SK-N-SH (cell line): ENCODE results near the gene TMTC4. TPM values are rescaled to one million over a fixed set of nuclear protein-coding genes. Genes with fewer than 3 reads are reported as not detected.

ENCODE experiments used
- CTCF ChIA-PET: fragments of 300-600, 350-600 bp; formaldehyde crosslinking; extraction: SDS; loops from one replicate; lab custom pipeline; 2021; lab: Yijun Ruan, JAX
- POLR2A ChIA-PET: fragments of 350-600 bp; sonication (Branson Sonifier 250); formaldehyde crosslinking; extraction: SDS; loops from one replicate; lab custom pipeline; 2020; ENCODE audit warnings: antibody characterized with exemption, inconsistent platforms; lab: Yijun Ruan, JAX
- DNase-seq: peaks from one replicate; pipeline ENCODE4 v3.0.0; 2012
- H2AFZ ChIP-seq: fragments of 200-600 bp; sonication (generic); 2 replicates; pipeline ENCODE4 v1.8.1; 2016; ENCODE audit warnings: antibody characterized with exemption, mild to moderate bottlenecking, low read depth
- H3F3A ChIP-seq: fragments of 200-600 bp; sonication (generic); replicated peaks from 2 replicates; pipeline ENCODE3; 2016; ENCODE audit warnings: antibody characterized with exemption, mild to moderate bottlenecking; ENCODE audit not compliant: insufficient read depth
- H3K27ac ChIP-seq, 2 experiments: fragments of 200-500 bp in 1 of 2; fragments of 200-600 bp in 1 of 2; sonication (Bioruptor generic) in 1 of 2; sonication (generic), shearing (Covaris generic) in 1 of 2; 2 replicates each; pipeline versions ENCODE4 v1.5.1 to v1.6.1; 2014 to 2016; ENCODE audit warnings: low read depth in 2 of 2, inconsistent platforms in 1 of 2, low read length in 1 of 2, mild to moderate bottlenecking in 1 of 2, mixed read lengths in 1 of 2
- H3K27me3 ChIP-seq: fragments of 200-600 bp; sonication (generic), shearing (Covaris generic); 2 replicates; pipeline ENCODE4 v1.6.1; 2016; ENCODE audit warnings: mixed run types; ENCODE audit not compliant: insufficient read depth
- H3K36me3 ChIP-seq, 2 experiments: fragments of 200-500 bp in 1 of 2; fragments of 200-600 bp in 1 of 2; sonication (Bioruptor generic) in 1 of 2; sonication (generic) in 1 of 2; replicated peaks in 1 of 2; 2 replicates each; pipeline versions ENCODE3 to v1.5.1; 2014 to 2016; ENCODE audit warnings: low read length in 1 of 2, mild to moderate bottlenecking in 1 of 2; ENCODE audit not compliant: insufficient read depth in 2 of 2, control insufficient read depth in 1 of 2
- H3K4me1 ChIP-seq, 2 experiments: fragments of 200-500 bp in 1 of 2; fragments of 200-600 bp in 1 of 2; sonication (Bioruptor generic) in 1 of 2; sonication (generic), shearing (Covaris generic) in 1 of 2; 2 replicates each; pipeline versions ENCODE4 v1.5.1 to v1.6.1; 2014 to 2016; ENCODE audit warnings: low read depth in 1 of 2, low read length in 1 of 2, mixed run types in 1 of 2; ENCODE audit not compliant: insufficient read depth in 2 of 2, control insufficient read depth in 1 of 2
- H3K4me2 ChIP-seq: fragments of 200-600 bp; sonication (generic), shearing (Covaris generic); 2 replicates; pipeline ENCODE4 v1.6.1; 2017; ENCODE audit warnings: mixed run types
- H3K4me3 ChIP-seq, 2 experiments: fragments of 200-500 bp in 1 of 2; fragments of 200-600 bp in 1 of 2; sonication (Bioruptor generic) in 1 of 2; sonication (generic), shearing (Covaris generic) in 1 of 2; 2 replicates each; pipeline versions ENCODE4 v1.5.1 to v1.8.1; 2014 to 2016; ENCODE audit warnings: low read depth in 2 of 2, inconsistent platforms in 1 of 2, low read length in 1 of 2, mild to moderate bottlenecking in 1 of 2, mixed read lengths in 1 of 2, moderate library complexity in 1 of 2
- H3K79me2 ChIP-seq: fragments of 200-600 bp; sonication (generic); 2 replicates; pipeline ENCODE4 v1.8.1; 2017; ENCODE audit warnings: mild to moderate bottlenecking; ENCODE audit not compliant: insufficient read depth
- H3K9ac ChIP-seq: fragments of 200-600 bp; sonication (generic); 2 replicates; pipeline ENCODE4 v1.6.1; 2017; ENCODE audit warnings: mixed run types
- H3K9me2 ChIP-seq: fragments of 200-600 bp; sonication (generic); 2 replicates; pipeline ENCODE4 v1.6.1; 2017; ENCODE audit warnings: mixed run types
- H3K9me3 ChIP-seq: fragments of 200-600 bp; sonication (generic); 2 replicates; pipeline ENCODE4 v1.6.1; 2017; ENCODE audit warnings: mixed run types, mild to moderate bottlenecking, moderate library complexity
- H4K20me1 ChIP-seq: fragments of 200-600 bp; sonication (generic); 2 replicates; pipeline ENCODE4 v1.6.1; 2017; ENCODE audit warnings: mild to moderate bottlenecking, mixed run types; ENCODE audit not compliant: insufficient read depth
- CHD2 ChIP-seq: fragments of 150-350 bp; IDR thresholded peaks from 2 replicates; pipeline ENCODE4 v1.6.1; 2018; ENCODE audit warnings: low read length; ENCODE audit not compliant: partially characterized antibody
- FOSL2 ChIP-seq: IDR thresholded peaks from 2 replicates; pipeline ENCODE4 v1.4.0; 2012; ENCODE audit warnings: low read depth, mild to moderate bottlenecking, moderate library complexity, borderline replicate concordance
- FOXJ3 ChIP-seq: sonication (generic); formaldehyde crosslinking; IDR thresholded peaks from 2 replicates; pipeline ENCODE4 v1.5.1; 2020; ENCODE audit warnings: mild to moderate bottlenecking, missing genetic modification reagents
- GABPA ChIP-seq: IDR thresholded peaks from 2 replicates; pipeline ENCODE4 v1.4.0; 2012; ENCODE audit warnings: low read depth, mild to moderate bottlenecking
- GATA2 ChIP-seq: sonication (generic); formaldehyde crosslinking; IDR thresholded peaks from 2 replicates; pipeline ENCODE4 v1.5.0; 2020; ENCODE audit warnings: mild to moderate bottlenecking, missing genetic modification reagents
- MXI1 ChIP-seq: IDR thresholded peaks from 2 replicates; pipeline ENCODE4 v1.6.1; 2012; ENCODE audit warnings: mild to moderate bottlenecking, low read depth, low read length, improper control_type of control experiment
- NRF1 ChIP-seq: IDR thresholded peaks from 2 replicates; pipeline ENCODE4 v1.6.1; 2012; ENCODE audit warnings: low read depth, mild to moderate bottlenecking, low read length
- POLR2AphosphoS5 ChIP-seq: IDR thresholded peaks from 2 replicates; pipeline ENCODE4 v1.6.1; 2012; ENCODE audit warnings: low read depth, low read length
- RAD21 ChIP-seq: IDR thresholded peaks from 2 replicates; pipeline ENCODE4 v1.6.1; 2012; ENCODE audit warnings: mild to moderate bottlenecking, low read length
- RFX5 ChIP-seq: IDR thresholded peaks from 2 replicates; pipeline ENCODE4 v1.6.1; 2012; ENCODE audit warnings: mild to moderate bottlenecking, improper control_type of control experiment, low read length
- SMC3 ChIP-seq: IDR thresholded peaks from 2 replicates; pipeline ENCODE4 v1.6.1; 2012; ENCODE audit warnings: low read depth, low read length, improper control_type of control experiment
- TAF1 ChIP-seq: IDR thresholded peaks from 2 replicates; pipeline ENCODE4 v1.6.1; 2012; ENCODE audit warnings: low read depth, mild to moderate bottlenecking, low read length, moderate library complexity, borderline replicate concordance
- TEAD4 ChIP-seq: IDR thresholded peaks from 2 replicates; pipeline ENCODE4 v1.4.0; 2012; ENCODE audit warnings: mild to moderate bottlenecking, borderline replicate concordance; ENCODE audit not compliant: insufficient read depth
- WGBS: methylation state at CpG from one replicate; pipeline ENCODE4 v1.1.6; 2017; ENCODE audit warnings: low lambda C conversion rate; 5-methylcytosine and 5-hydroxymethylcytosine counted together
- polyA plus RNA-seq, 3 experiments: library from polyadenylated mRNA; depleted of rRNA; stranded (reverse); fragments of >200 nt; gene quantifications; 2 replicates each; pipeline ENCODE4 v1.2.3, GENCODE V29; 2012
- TF ChIP-seq, protein P1 (sequence below): fragments of 200-600 bp; sonication (generic); IDR thresholded peaks from 2 replicates; pipeline ENCODE4 v1.6.1; 2017; ENCODE audit warnings: antibody characterized with exemption, mild to moderate bottlenecking, moderate library complexity
- TF ChIP-seq, protein P2 (sequence below): IDR thresholded peaks from 2 replicates; pipeline ENCODE4 v1.4.0; 2012; ENCODE audit warnings: low read depth
- TF ChIP-seq, protein P3 (sequence below): IDR thresholded peaks from 2 replicates; pipeline ENCODE4; 2012
- TF ChIP-seq, protein P4 (sequence below): fragments of 150-350 bp; IDR thresholded peaks from 2 replicates; pipeline ENCODE4 v1.6.1; 2017; ENCODE audit warnings: antibody characterized with exemption, low read length, low read depth, borderline replicate concordance

The TMTC4 gene
- polyA plus RNA-seq, 1 of the 3 experiments (the other 2 are of a cell fraction): 22.3 TPM

DNA sequence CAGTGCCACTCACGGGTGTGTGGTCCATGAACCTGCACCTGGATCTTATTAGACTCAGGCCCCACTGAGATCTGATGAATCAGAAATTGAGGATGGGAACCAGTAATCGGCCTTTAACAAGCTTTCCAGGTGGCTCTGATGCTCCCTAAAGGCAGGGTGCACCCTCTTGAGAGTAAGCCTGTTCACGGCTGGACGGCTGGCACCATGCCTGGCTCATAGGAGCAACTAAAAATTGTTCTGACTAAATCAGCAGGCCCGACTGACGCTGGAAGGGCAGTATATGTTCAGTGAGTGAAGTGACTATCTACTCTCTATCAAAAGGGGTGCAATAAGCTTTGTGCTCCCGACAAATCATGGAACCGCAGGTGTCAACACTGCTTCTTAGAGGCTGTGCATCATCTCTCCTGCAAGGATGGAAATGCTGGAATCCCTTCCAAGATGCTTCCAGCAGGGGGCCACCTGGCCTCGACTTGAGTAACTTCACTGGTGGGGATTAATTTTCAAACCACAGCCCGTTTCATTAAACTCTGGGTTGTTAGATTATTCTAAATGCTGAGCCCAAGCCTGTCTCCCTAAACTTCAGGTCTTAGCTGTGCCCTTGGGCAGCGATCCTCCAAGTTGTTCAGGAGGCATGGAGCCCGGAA lies 28.4 kb downstream of the TMTC4 start:
- Histone ChIP-seq H3K4me1 (peaks cover 0 to 9% of the 10 kb centered on the region in 2 experiments; a peak in 1 of 4 replicates), H3K27me3 (no peaks in the 10 kb centered on the region), H3K27ac (no peak overlapping the region; a peak in 1 of 4 replicates), H3K9ac (no peak overlapping the region), H3K9me2 (no peaks in the 10 kb centered on the region), H3K4me2 (no peak overlapping the region), H3K9me3 (no peaks in the 10 kb centered on the region), H3K79me2 (no peaks in the 10 kb centered on the region), H3F3A (no peaks in the 10 kb centered on the region), H3K36me3 (peaks cover 0 to 26% of the 10 kb centered on the region in 2 experiments), H2AFZ (no peak overlapping the region), H4K20me1 (no peaks in the 10 kb centered on the region), H3K4me3 (no peak overlapping the region)
- ChIA-PET CTCF (interaction anchor here (1.0 to 1.4 kb wide), 7 partner anchors 8 to 1269 kb away, joined by 3 to 6 read pairs (median 4); no protein-coding TSS in a partner anchor), POLR2A (no interaction called here)
- TF ChIP-seq CHD2: no peak
- no peak for TF ChIP-seq MXI1
- TF ChIP-seq, protein P1, sequence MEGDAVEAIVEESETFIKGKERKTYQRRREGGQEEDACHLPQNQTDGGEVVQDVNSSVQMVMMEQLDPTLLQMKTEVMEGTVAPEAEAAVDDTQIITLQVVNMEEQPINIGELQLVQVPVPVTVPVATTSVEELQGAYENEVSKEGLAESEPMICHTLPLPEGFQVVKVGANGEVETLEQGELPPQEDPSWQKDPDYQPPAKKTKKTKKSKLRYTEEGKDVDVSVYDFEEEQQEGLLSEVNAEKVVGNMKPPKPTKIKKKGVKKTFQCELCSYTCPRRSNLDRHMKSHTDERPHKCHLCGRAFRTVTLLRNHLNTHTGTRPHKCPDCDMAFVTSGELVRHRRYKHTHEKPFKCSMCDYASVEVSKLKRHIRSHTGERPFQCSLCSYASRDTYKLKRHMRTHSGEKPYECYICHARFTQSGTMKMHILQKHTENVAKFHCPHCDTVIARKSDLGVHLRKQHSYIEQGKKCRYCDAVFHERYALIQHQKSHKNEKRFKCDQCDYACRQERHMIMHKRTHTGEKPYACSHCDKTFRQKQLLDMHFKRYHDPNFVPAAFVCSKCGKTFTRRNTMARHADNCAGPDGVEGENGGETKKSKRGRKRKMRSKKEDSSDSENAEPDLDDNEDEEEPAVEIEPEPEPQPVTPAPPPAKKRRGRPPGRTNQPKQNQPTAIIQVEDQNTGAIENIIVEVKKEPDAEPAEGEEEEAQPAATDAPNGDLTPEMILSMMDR: peak; percentile 56
- TF ChIP-seq RAD21: peak; percentile 52; the same call in 1 of the 2 replicates
- TF ChIP-seq, protein P2, sequence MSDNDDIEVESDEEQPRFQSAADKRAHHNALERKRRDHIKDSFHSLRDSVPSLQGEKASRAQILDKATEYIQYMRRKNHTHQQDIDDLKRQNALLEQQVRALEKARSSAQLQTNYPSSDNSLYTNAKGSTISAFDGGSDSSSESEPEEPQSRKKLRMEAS: no peak
- TF ChIP-seq SMC3: peak; percentile 31; the same call in 1 of the 2 replicates
- no peak for TF ChIP-seq NRF1
- TF ChIP-seq TEAD4: no peak
- TF ChIP-seq, protein P3, sequence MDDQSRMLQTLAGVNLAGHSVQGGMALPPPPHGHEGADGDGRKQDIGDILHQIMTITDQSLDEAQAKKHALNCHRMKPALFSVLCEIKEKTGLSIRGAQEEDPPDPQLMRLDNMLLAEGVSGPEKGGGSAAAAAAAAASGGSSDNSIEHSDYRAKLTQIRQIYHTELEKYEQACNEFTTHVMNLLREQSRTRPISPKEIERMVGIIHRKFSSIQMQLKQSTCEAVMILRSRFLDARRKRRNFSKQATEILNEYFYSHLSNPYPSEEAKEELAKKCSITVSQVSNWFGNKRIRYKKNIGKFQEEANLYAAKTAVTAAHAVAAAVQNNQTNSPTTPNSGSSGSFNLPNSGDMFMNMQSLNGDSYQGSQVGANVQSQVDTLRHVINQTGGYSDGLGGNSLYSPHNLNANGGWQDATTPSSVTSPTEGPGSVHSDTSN: no peak
- TF ChIP-seq GABPA: no peak
- no peak for TF ChIP-seq TAF1
- TF ChIP-seq RFX5: no peak
- peak; percentile 40 for DNase-seq
- WGBS: 71% methylated on average over 8 of the region's 12 CpGs

DNA sequence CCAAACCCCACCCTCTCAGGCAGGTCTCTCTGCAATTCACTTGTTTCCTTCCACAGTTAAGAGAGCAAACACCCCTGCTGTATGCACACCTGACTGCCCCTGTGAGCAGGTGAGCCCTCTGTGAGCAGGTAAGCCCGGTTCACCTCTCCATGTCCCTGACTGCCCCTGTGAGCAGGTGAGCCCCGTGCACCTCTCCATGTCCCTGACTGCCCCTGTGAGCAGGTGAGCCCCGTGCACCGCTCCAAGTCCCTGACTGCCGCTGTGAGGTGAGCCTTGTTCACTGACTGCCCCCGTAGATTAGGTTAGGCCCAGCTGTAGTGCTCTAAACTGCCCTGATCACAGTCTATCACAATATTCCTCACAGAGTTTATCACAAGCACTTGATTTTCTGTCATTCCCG lies 29.2 kb downstream of the TMTC4 start:
- Histone ChIP-seq H3K79me2 (no peaks in the 10 kb centered on the region), H3K27me3 (no peaks in the 10 kb centered on the region), H3K27ac (no peak overlapping the region), H3K36me3 (peaks cover 8 to 27% of the 10 kb centered on the region in 2 experiments), H3K9me3 (no peaks in the 10 kb centered on the region), H3K4me2 (no peak overlapping the region), H3F3A (no peaks in the 10 kb centered on the region), H2AFZ (no peak overlapping the region), H4K20me1 (no peaks in the 10 kb centered on the region), H3K9ac (no peak overlapping the region), H3K4me3 (no peak overlapping the region), H3K4me1 (peaks cover 0 to 9% of the 10 kb centered on the region in 2 experiments; a peak in 1 of 4 replicates), H3K9me2 (no peaks in the 10 kb centered on the region)
- TF ChIP-seq RAD21: no peak
- no peak for TF ChIP-seq GATA2 (CRISPR knock-in tag)
- TF ChIP-seq, protein P4, sequence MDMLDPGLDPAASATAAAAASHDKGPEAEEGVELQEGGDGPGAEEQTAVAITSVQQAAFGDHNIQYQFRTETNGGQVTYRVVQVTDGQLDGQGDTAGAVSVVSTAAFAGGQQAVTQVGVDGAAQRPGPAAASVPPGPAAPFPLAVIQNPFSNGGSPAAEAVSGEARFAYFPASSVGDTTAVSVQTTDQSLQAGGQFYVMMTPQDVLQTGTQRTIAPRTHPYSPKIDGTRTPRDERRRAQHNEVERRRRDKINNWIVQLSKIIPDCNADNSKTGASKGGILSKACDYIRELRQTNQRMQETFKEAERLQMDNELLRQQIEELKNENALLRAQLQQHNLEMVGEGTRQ: no peak
- no peak for TF ChIP-seq FOSL2
- TF ChIP-seq RFX5: no peak
- TF ChIP-seq FOXJ3 (CRISPR knock-in tag): no peak
- no peak for TF ChIP-seq POLR2AphosphoS5
- POLR2A ChIA-PET: no interaction called here
- CTCF ChIA-PET: interaction anchor here (1.0 to 1.2 kb wide), 4 partner anchors 8 to 1270 kb away, joined by 3 to 6 read pairs (median 3); no protein-coding TSS in a partner anchor
- DNase-seq: no peak
- 100% methylated on average over 7 of the region's 7 CpGs for WGBS
